ENCODE measurements around the gene GXYLT2.

Gene GXYLT2

GRCh38 chr3:72848703-72849081, 39.2 kb upstream of the GXYLT2 start:
- peak overlapping the region; percentile 97 for H3K4me3 ChIP-seq (ENCODE audit: low read depth, low read length)
- no peak for TF ChIP-seq CTCF (IDR thresholded peaks at IDR 0.05; ENCODE audit: low read depth, low read length)

GRCh38 chr3:72855001-72855400, 32.8 kb upstream of the GXYLT2 start:
- TF ChIP-seq CTCF (IDR thresholded peaks at IDR 0.05; ENCODE audit: low read depth, low read length): no peak
- no peak overlapping the region for H3K4me3 ChIP-seq (ENCODE audit: low read depth, low read length)

GRCh38 chr3:72860053-72860452, 27.8 kb upstream of the GXYLT2 start:
- H3K4me3 ChIP-seq (ENCODE audit: low read depth, low read length): no peak overlapping the region
- no peak for TF ChIP-seq CTCF (IDR thresholded peaks at IDR 0.05; ENCODE audit: low read depth, low read length)

GRCh38 chr3:72860846-72861245, 27.0 kb upstream of the GXYLT2 start:
- no peak for TF ChIP-seq CTCF (IDR thresholded peaks at IDR 0.05; ENCODE audit: low read depth, low read length)
- H3K4me3 ChIP-seq (ENCODE audit: low read depth, low read length): no peak overlapping the region

GRCh38 chr3:72862314-72863090, 25.3 kb upstream of the GXYLT2 start:
- TF ChIP-seq CTCF (IDR thresholded peaks at IDR 0.05; ENCODE audit: low read depth, low read length): no peak
- no peak overlapping the region for H3K4me3 ChIP-seq (ENCODE audit: low read depth, low read length)

- no peak overlapping the region for H3K4me3 ChIP-seq (ENCODE audit: low read depth, low read length)
- TF ChIP-seq CTCF (IDR thresholded peaks at IDR 0.05; ENCODE audit: low read depth, low read length): no peak
Measured at GRCh38 chr3:72872183-72872582, 15.7 kb upstream of the GXYLT2 start.

GRCh38 chr3:72887343-72887704, 522 bp upstream of the GXYLT2 start:
- peak overlapping the region; percentile 60 for H3K4me3 ChIP-seq (ENCODE audit: low read depth, low read length)
- no peak for TF ChIP-seq CTCF (IDR thresholded peaks at IDR 0.05; ENCODE audit: low read depth, low read length)

All from WI38 (cell line).